Measurements from ENCODE around the gene RNF4.

DNA sequence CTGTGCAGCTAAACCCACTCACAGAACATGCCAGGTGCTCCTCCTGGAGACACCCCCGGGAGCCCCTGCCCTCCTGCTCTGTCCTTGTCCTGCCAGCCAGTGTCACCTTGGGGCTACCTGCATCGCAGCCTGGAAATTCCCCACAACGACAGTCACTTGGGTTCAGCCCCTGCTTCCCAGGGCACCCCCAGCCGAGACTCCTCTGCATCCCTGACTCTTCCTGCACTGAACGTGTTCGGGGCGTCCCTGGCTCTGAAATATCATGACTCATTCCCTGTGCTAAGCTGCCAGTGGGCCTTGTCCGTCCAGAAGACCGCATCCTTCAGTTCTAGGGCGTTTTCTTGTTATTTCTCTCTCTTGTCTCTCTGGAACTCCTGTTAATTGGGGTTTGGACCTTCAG is 44.3 kb upstream of the RNF4 start:
- no peak for TF ChIP-seq POLR2AphosphoS5 (IDR thresholded peaks at IDR 0.05; ENCODE audit: borderline replicate concordance, low read depth, low read length)
- no peak for TF ChIP-seq EZH2 (IDR thresholded peaks at IDR 0.05)
